AG09309 (cell line): Measurements from ENCODE around the gene SLCO3A1.

Experiments
- DNase-seq: peaks from one replicate; pipeline ENCODE4 v3.0.0-alpha.2; 2010; ENCODE audit warnings: low read depth
- H3K4me3 ChIP-seq: 2 replicates; pipeline ENCODE4 v1.5.1; 2011; ENCODE audit warnings: mild to moderate bottlenecking, low read depth, low read length, moderate library complexity; ENCODE audit not compliant: control insufficient read depth
- CTCF ChIP-seq: IDR thresholded peaks from 2 replicates; pipeline ENCODE4 v1.5.1; 2011; ENCODE audit warnings: mild to moderate bottlenecking, low read depth, low read length, inconsistent platforms; ENCODE audit not compliant: insufficient read depth, control insufficient read depth; ENCODE audit errors: missing control alignments

The SLCO3A1 gene

GRCh38 chr15:92102395-92102755, 248.9 kb downstream of the SLCO3A1 start:
- no peak overlapping the region for H3K4me3 ChIP-seq
- no peak for DNase-seq
- no peak for TF ChIP-seq CTCF

- DNase-seq: no peak
- no peak for TF ChIP-seq CTCF
- no peak overlapping the region for H3K4me3 ChIP-seq
Observed at GRCh38 chr15:92104072-92104471, 250.6 kb downstream of the SLCO3A1 start.

GRCh38 chr15:92105611-92106010, 252.1 kb downstream of the SLCO3A1 start:
- no peak for DNase-seq
- no peak for TF ChIP-seq CTCF
- no peak overlapping the region for H3K4me3 ChIP-seq

GRCh38 chr15:92107510-92107909, 254.0 kb downstream of the SLCO3A1 start:
- TF ChIP-seq CTCF: no peak
- no peak overlapping the region for H3K4me3 ChIP-seq
- DNase-seq: no peak

- no peak for TF ChIP-seq CTCF
- DNase-seq: no peak
- no peak overlapping the region for H3K4me3 ChIP-seq
Observed at GRCh38 chr15:92109191-92109873, 255.8 kb downstream of the SLCO3A1 start.

GRCh38 chr15:92111291-92111690, 257.8 kb downstream of the SLCO3A1 start:
- no peak overlapping the region for H3K4me3 ChIP-seq
- TF ChIP-seq CTCF: no peak
- no peak for DNase-seq
